Measurements from ENCODE around the gene DPP10.

Gene DPP10

DNA sequence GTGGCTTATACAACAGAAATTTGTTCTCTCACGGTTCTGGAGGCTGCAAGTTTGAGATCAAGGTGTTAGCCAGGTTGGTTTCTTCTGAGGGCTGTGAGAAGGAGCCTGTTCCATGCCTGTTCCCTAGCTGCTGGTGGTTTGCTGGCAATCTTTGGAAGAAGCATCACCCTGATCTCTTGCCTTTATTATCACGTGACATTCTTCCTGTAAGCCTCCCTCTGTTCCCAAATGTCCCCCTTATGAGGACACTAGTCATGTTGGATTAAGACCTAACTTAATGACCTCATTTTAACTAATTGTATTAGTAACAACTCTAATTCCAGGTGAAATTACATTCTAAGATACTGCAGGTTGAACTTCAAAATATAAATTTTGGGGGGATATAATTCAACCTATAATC is 135.2 kb downstream of the DPP10 start:
- DNase-seq (no peak), ATAC-seq (ENCODE audit: insufficient read depth, low read depth) (no peak)
- Histone ChIP-seq H3K4me2 (ENCODE audit: insufficient read depth, low read length) (no peak overlapping the region), H4K20me1 (ENCODE audit: insufficient read depth, low read length) (no peaks in the 10 kb centered on the region), H3K27ac (ENCODE audit: low read length) (no peak overlapping the region), H3K9ac (ENCODE audit: low read depth, low read length) (no peak overlapping the region), H3K4me3 (ENCODE audit: low read depth in 1 of 2, low read length in 2 of 2) (no peak overlapping the region), H3K79me2 (ENCODE audit: insufficient read depth, low read length) (no peaks in the 10 kb centered on the region), H3K27me3 (ENCODE audit: insufficient read depth, low read length, poor library complexity) (no peaks in the 10 kb centered on the region), H3K9me3 (ENCODE audit: insufficient read depth, low read length, severe bottlenecking) (no peaks in the 10 kb centered on the region), H3K4me1 (ENCODE audit: insufficient read depth, low read length) (no peaks in the 10 kb centered on the region), H3K36me3 (ENCODE audit: insufficient read depth, low read length) (no peaks in the 10 kb centered on the region), H2AFZ (ENCODE audit: low read depth, low read length) (no peak overlapping the region)
- no peak for TF ChIP-seq EZH2 (IDR thresholded peaks at IDR 0.05; ENCODE audit: borderline replicate concordance, low read depth, low read length, severe bottlenecking)
- TF ChIP-seq, protein P1, sequence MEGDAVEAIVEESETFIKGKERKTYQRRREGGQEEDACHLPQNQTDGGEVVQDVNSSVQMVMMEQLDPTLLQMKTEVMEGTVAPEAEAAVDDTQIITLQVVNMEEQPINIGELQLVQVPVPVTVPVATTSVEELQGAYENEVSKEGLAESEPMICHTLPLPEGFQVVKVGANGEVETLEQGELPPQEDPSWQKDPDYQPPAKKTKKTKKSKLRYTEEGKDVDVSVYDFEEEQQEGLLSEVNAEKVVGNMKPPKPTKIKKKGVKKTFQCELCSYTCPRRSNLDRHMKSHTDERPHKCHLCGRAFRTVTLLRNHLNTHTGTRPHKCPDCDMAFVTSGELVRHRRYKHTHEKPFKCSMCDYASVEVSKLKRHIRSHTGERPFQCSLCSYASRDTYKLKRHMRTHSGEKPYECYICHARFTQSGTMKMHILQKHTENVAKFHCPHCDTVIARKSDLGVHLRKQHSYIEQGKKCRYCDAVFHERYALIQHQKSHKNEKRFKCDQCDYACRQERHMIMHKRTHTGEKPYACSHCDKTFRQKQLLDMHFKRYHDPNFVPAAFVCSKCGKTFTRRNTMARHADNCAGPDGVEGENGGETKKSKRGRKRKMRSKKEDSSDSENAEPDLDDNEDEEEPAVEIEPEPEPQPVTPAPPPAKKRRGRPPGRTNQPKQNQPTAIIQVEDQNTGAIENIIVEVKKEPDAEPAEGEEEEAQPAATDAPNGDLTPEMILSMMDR (IDR thresholded peaks at IDR 0.05; ENCODE audit: borderline replicate concordance, extremely low read depth, low read length, poor library complexity, severe bottlenecking), result no peak

DNA sequence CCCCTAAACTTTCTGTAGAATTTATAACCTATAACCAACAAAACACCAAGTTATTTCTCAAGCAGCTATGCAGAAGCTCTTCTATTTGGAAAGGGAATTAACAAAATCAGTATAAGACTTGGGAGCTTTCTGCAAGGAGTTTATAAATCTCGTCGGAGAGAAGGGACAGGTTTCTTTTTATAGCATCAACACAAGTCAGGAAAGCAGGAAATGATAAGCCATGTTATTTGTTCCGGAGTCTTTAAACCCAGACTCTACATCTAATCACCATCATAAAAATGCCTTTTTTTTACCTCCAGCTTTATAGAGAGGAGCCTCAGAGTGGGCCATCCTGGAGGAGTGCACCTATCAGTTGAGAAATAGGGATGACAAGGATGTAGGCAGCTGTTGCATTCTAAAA is 137.1 kb downstream of the DPP10 start:
- no peaks in the 10 kb centered on the region for H3K79me2 ChIP-seq (ENCODE audit: insufficient read depth, low read length)
- no peak overlapping the region for H3K9ac ChIP-seq (ENCODE audit: low read depth, low read length)
- DNase-seq (no peak), ATAC-seq (ENCODE audit: insufficient read depth, low read depth) (no peak)
- H3K9me3 ChIP-seq (ENCODE audit: insufficient read depth, low read length, severe bottlenecking), result no peaks in the 10 kb centered on the region
- no peaks in the 10 kb centered on the region for H4K20me1 ChIP-seq (ENCODE audit: insufficient read depth, low read length)
- no peaks in the 10 kb centered on the region for H3K36me3 ChIP-seq (ENCODE audit: insufficient read depth, low read length)
- H3K4me1 ChIP-seq (ENCODE audit: insufficient read depth, low read length), result no peaks in the 10 kb centered on the region
- no peaks in the 10 kb centered on the region for H3K27me3 ChIP-seq (ENCODE audit: insufficient read depth, low read length, poor library complexity)
- H3K4me3 ChIP-seq (ENCODE audit: low read depth in 1 of 2, low read length in 2 of 2), result no peak overlapping the region
- H3K4me2 ChIP-seq (ENCODE audit: insufficient read depth, low read length), result no peak overlapping the region
- H2AFZ ChIP-seq (ENCODE audit: low read depth, low read length), result no peak overlapping the region
- no peak for TF ChIP-seq EZH2 (IDR thresholded peaks at IDR 0.05; ENCODE audit: borderline replicate concordance, low read depth, low read length, severe bottlenecking)
- TF ChIP-seq, protein P1 (IDR thresholded peaks at IDR 0.05; ENCODE audit: borderline replicate concordance, extremely low read depth, low read length, poor library complexity, severe bottlenecking), result no peak
- H3K27ac ChIP-seq (ENCODE audit: low read length), result no peak overlapping the region

- no peaks in the 10 kb centered on the region for H3K4me1 ChIP-seq (ENCODE audit: insufficient read depth, low read length)
- no peak for DNase-seq
- no peak overlapping the region for H3K4me2 ChIP-seq (ENCODE audit: insufficient read depth, low read length)
- H3K9ac ChIP-seq (ENCODE audit: low read depth, low read length), result no peak overlapping the region
- no peak overlapping the region for H3K27ac ChIP-seq (ENCODE audit: low read length)
- no peaks in the 10 kb centered on the region for H4K20me1 ChIP-seq (ENCODE audit: insufficient read depth, low read length)
- H2AFZ ChIP-seq (ENCODE audit: low read depth, low read length), result no peak overlapping the region
- no peaks in the 10 kb centered on the region for H3K79me2 ChIP-seq (ENCODE audit: insufficient read depth, low read length)
- H3K9me3 ChIP-seq (ENCODE audit: insufficient read depth, low read length, severe bottlenecking), result no peaks in the 10 kb centered on the region
- no peak overlapping the region for H3K4me3 ChIP-seq (ENCODE audit: low read depth in 1 of 2, low read length in 2 of 2)
- no peak for ATAC-seq (ENCODE audit: insufficient read depth, low read depth)
- TF ChIP-seq, protein P1 (IDR thresholded peaks at IDR 0.05; ENCODE audit: borderline replicate concordance, extremely low read depth, low read length, poor library complexity, severe bottlenecking), result no peak
- TF ChIP-seq EZH2 (IDR thresholded peaks at IDR 0.05; ENCODE audit: borderline replicate concordance, low read depth, low read length, severe bottlenecking), result no peak
- no peaks in the 10 kb centered on the region for H3K36me3 ChIP-seq (ENCODE audit: insufficient read depth, low read length)
- no peaks in the 10 kb centered on the region for H3K27me3 ChIP-seq (ENCODE audit: insufficient read depth, low read length, poor library complexity)
Observed at GRCh38 chr2:114580691-114581090, 138.2 kb downstream of the DPP10 start.

- Histone ChIP-seq H3K4me2 (ENCODE audit: insufficient read depth, low read length) (no peak overlapping the region), H3K79me2 (ENCODE audit: insufficient read depth, low read length) (no peaks in the 10 kb centered on the region), H3K27ac (ENCODE audit: low read length) (no peak overlapping the region), H3K36me3 (ENCODE audit: insufficient read depth, low read length) (no peaks in the 10 kb centered on the region), H3K9me3 (ENCODE audit: insufficient read depth, low read length, severe bottlenecking) (no peaks in the 10 kb centered on the region), H3K4me1 (ENCODE audit: insufficient read depth, low read length) (no peaks in the 10 kb centered on the region), H2AFZ (ENCODE audit: low read depth, low read length) (no peak overlapping the region), H3K9ac (ENCODE audit: low read depth, low read length) (no peak overlapping the region), H3K4me3 (ENCODE audit: low read depth in 1 of 2, low read length in 2 of 2) (no peak overlapping the region), H3K27me3 (ENCODE audit: insufficient read depth, low read length, poor library complexity) (no peaks in the 10 kb centered on the region), H4K20me1 (ENCODE audit: insufficient read depth, low read length) (no peaks in the 10 kb centered on the region)
- DNase-seq (no peak), ATAC-seq (ENCODE audit: insufficient read depth, low read depth) (no peak)
- no peak for TF ChIP-seq EZH2 (IDR thresholded peaks at IDR 0.05; ENCODE audit: borderline replicate concordance, low read depth, low read length, severe bottlenecking)
- TF ChIP-seq, protein P1 (IDR thresholded peaks at IDR 0.05; ENCODE audit: borderline replicate concordance, extremely low read depth, low read length, poor library complexity, severe bottlenecking), result no peak
Observed at GRCh38 chr2:114598329-114598728, 155.9 kb downstream of the DPP10 start.

Measured in DND-41 (cell line).